ENCODE results near the gene FAM219A.

The FAM219A gene

GRCh38 chr9:34500623-34501267 lies 42.4 kb upstream of the FAM219A start:
- no peak for TF ChIP-seq OSR1 (CRISPR knock-in tag; IDR thresholded peaks at IDR 0.05)
- no peak for TF ChIP-seq ISL1 (CRISPR knock-in tag; IDR thresholded peaks at IDR 0.05)
- TF ChIP-seq ZFP3 (CRISPR knock-in tag; IDR thresholded peaks at IDR 0.05) = no peak
- no peak for TF ChIP-seq POU6F1 (CRISPR knock-in tag; IDR thresholded peaks at IDR 0.05; ENCODE audit: borderline replicate concordance, low read depth)
- no peak for TF ChIP-seq TCF4 (CRISPR knock-in tag; IDR thresholded peaks at IDR 0.05; ENCODE audit: borderline replicate concordance)
- TF ChIP-seq GLIS3 (CRISPR knock-in tag; IDR thresholded peaks at IDR 0.05) = no peak
- no peak for TF ChIP-seq ESRRG (CRISPR knock-in tag; IDR thresholded peaks at IDR 0.05)
- TF ChIP-seq CSRNP3 (CRISPR knock-in tag; IDR thresholded peaks at IDR 0.05) = no peak
- no peak for TF ChIP-seq RARB (CRISPR knock-in tag; IDR thresholded peaks at IDR 0.05)
- no peak for TF ChIP-seq PATZ1 (CRISPR knock-in tag; IDR thresholded peaks at IDR 0.05; ENCODE audit: borderline replicate concordance)
- no peak for TF ChIP-seq TSHZ2 (CRISPR knock-in tag; IDR thresholded peaks at IDR 0.05)
- TF ChIP-seq ZFP30 (CRISPR knock-in tag; IDR thresholded peaks at IDR 0.05) = no peak
- TF ChIP-seq ZC3H10 (CRISPR knock-in tag; IDR thresholded peaks at IDR 0.05) = no peak
- no peak for TF ChIP-seq ZNF8 (CRISPR knock-in tag; IDR thresholded peaks at IDR 0.05)
- TF ChIP-seq CREB5 (CRISPR knock-in tag; IDR thresholded peaks at IDR 0.05; ENCODE audit: low read depth) = no peak
- no peak for TF ChIP-seq BACH2 (CRISPR knock-in tag; IDR thresholded peaks at IDR 0.05; ENCODE audit: borderline replicate concordance)
- TF ChIP-seq SNAI2 (CRISPR knock-in tag; IDR thresholded peaks at IDR 0.05) = no peak
- TF ChIP-seq ZNF565 (CRISPR knock-in tag; conservative IDR thresholded peaks at IDR 0.05; ENCODE audit: low read depth) = no peak
- TF ChIP-seq TOX (CRISPR knock-in tag; IDR thresholded peaks at IDR 0.05; ENCODE audit: borderline replicate concordance) = no peak
- ATAC-seq = peak; percentile 75

- ATAC-seq = no peak
- TF ChIP-seq BACH2 (CRISPR knock-in tag; IDR thresholded peaks at IDR 0.05; ENCODE audit: borderline replicate concordance) (no peak), ZNF70 (CRISPR knock-in tag; IDR thresholded peaks at IDR 0.05) (no peak), TCF4 (CRISPR knock-in tag; IDR thresholded peaks at IDR 0.05; ENCODE audit: borderline replicate concordance) (no peak), PPARA (CRISPR knock-in tag; IDR thresholded peaks at IDR 0.05; ENCODE audit: borderline replicate concordance) (no peak), TOX (CRISPR knock-in tag; IDR thresholded peaks at IDR 0.05; ENCODE audit: borderline replicate concordance) (no peak), ARNTL (CRISPR knock-in tag; IDR thresholded peaks at IDR 0.05; ENCODE audit: borderline replicate concordance, low read depth) (no peak), ESRRG (CRISPR knock-in tag; IDR thresholded peaks at IDR 0.05) (no peak), CSDC2 (CRISPR knock-in tag; IDR thresholded peaks at IDR 0.05) (no peak), CSRNP3 (CRISPR knock-in tag; IDR thresholded peaks at IDR 0.05) (no peak), POU6F1 (CRISPR knock-in tag; IDR thresholded peaks at IDR 0.05; ENCODE audit: borderline replicate concordance, low read depth) (no peak), ISL1 (CRISPR knock-in tag; IDR thresholded peaks at IDR 0.05) (no peak), ZC3H10 (CRISPR knock-in tag; IDR thresholded peaks at IDR 0.05) (no peak), GLIS3 (CRISPR knock-in tag; IDR thresholded peaks at IDR 0.05) (no peak), SNAI2 (CRISPR knock-in tag; IDR thresholded peaks at IDR 0.05) (no peak), PATZ1 (CRISPR knock-in tag; IDR thresholded peaks at IDR 0.05; ENCODE audit: borderline replicate concordance) (no peak)
Measured at GRCh38 chr9:34499076-34499475, 40.7 kb upstream of the FAM219A start.

All from SK-N-SH treated with all-trans-retinoic acid at 6 μM for 48 hours (cell line).